K562 (cell line): ENCODE data around the gene LTBP1. TPM values are rescaled to one million over a fixed set of nuclear protein-coding genes. Genes with fewer than 3 reads are reported as not detected.
"Not testable (repeated sequence)": the region's sequence is repeated elsewhere in the genome, so short reads cannot be mapped to it uniquely, and the experiment has no call there.

Source experiments
- ATAC-seq: fragments of 200-7000 bp; cut with Tn5 transposase; 3 replicates; pipeline ENCODE4 v1.9.1; 2020; ENCODE audit warnings: moderate library complexity
- BruUV-seq: library from RNA; stranded (reverse); fragments of 400-500 nt; replicated peaks from 2 replicates; lab custom pipeline; 2021; lab: Mats Ljungman, UMichigan
- CTCF ChIA-PET: fragments of 300-600 bp; formaldehyde crosslinking; extraction: SDS; loops from one replicate; lab custom pipeline; 2021; ENCODE audit warnings: low intra/inter-chr PET ratio; lab: Yijun Ruan, JAX
- POLR2A ChIA-PET: fragments of 300-600, 350-650 bp; sonication (Branson Sonifier 250); formaldehyde crosslinking; extraction: SDS; loops from one replicate; lab custom pipeline; 2021; ENCODE audit warnings: antibody characterized with exemption, inconsistent platforms; lab: Yijun Ruan, JAX
- DNase-seq, 4 experiments: peaks; one replicate each; pipeline versions ENCODE4 v3.0.0 to v3.0.0-alpha.2; 2011 to 2018; ENCODE audit warnings: low spot score in 3 of 4, mixed read lengths in 3 of 4; ENCODE audit errors: extremely low read depth in 1 of 4
- FAIRE-seq: peaks from 2 replicates; lab custom pipeline; 2011; peaks lifted over from hg19 to GRCh38; lab: Jason Lieb, UNC
- H2AFZ ChIP-seq: 2 replicates; pipeline ENCODE4 v1.6.0; 2011; ENCODE audit warnings: low read depth, low read length, control low read depth, inconsistent platforms
- H3K27ac ChIP-seq: fragments of 200-600 bp; 3 replicates; pipeline ENCODE4 v1.8.0; 2011; ENCODE audit warnings: low read depth, mild to moderate bottlenecking, control low read depth, inconsistent platforms, low read length, moderate library complexity, mixed read lengths; ENCODE audit errors: extremely low read depth
- H3K27me3 ChIP-seq, 2 experiments: fragments of 300-600 bp in 1 of 2; 2 replicates in 1 of 2; 3 replicates in 1 of 2; pipeline versions ENCODE4 v1.6.0 to v1.8.0; 2011; ENCODE audit warnings: inconsistent platforms in 2 of 2, low read length in 2 of 2, mild to moderate bottlenecking in 1 of 2, mixed read lengths in 1 of 2, moderate library complexity in 1 of 2; ENCODE audit not compliant: control insufficient read depth in 2 of 2, insufficient read depth in 2 of 2
- H3K36me3 ChIP-seq: fragments of 300-600 bp; 3 replicates; pipeline ENCODE4 v1.8.0; 2011; ENCODE audit warnings: mild to moderate bottlenecking, low read length, inconsistent platforms; ENCODE audit not compliant: control insufficient read depth, insufficient read depth
- H3K4me1 ChIP-seq, 2 experiments: fragments of 200-600 bp in 1 of 2; replicated peaks in 1 of 2; 2 replicates in 1 of 2; 3 replicates in 1 of 2; pipeline versions ENCODE4 v1.5.1 to v1.8.0; 2011; ENCODE audit warnings: inconsistent platforms in 2 of 2, low read length in 2 of 2, mild to moderate bottlenecking in 1 of 2, mixed read lengths in 1 of 2, moderate library complexity in 1 of 2; ENCODE audit not compliant: control insufficient read depth in 2 of 2, insufficient read depth in 2 of 2
- H3K4me2 ChIP-seq: 2 replicates; pipeline ENCODE4 v1.6.1; 2011; ENCODE audit warnings: low read length, control low read depth, inconsistent platforms, mixed read lengths; ENCODE audit not compliant: insufficient read depth
- H3K4me3 ChIP-seq: fragments of 200-600 bp; sonication (generic), shearing (Covaris generic); 2 replicates; pipeline ENCODE4 v1.5.1; 2016; ENCODE audit warnings: control low read depth, inconsistent platforms
- H3K79me2 ChIP-seq: fragments of 200-600 bp; 3 replicates; pipeline ENCODE4 v1.8.0; 2011; ENCODE audit warnings: low read length, inconsistent platforms; ENCODE audit not compliant: control insufficient read depth, insufficient read depth
- H3K9ac ChIP-seq, 2 experiments: 2 replicates each; pipeline versions ENCODE4 v1.6.0 to v1.6.1; 2011; ENCODE audit warnings: low read depth in 2 of 2, low read length in 2 of 2, control low read depth in 1 of 2, inconsistent platforms in 1 of 2, mild to moderate bottlenecking in 1 of 2, mixed read lengths in 1 of 2; ENCODE audit not compliant: insufficient read depth in 1 of 2
- H3K9me1 ChIP-seq: one replicate; pipeline ENCODE4 v1.6.0; 2011; ENCODE audit warnings: inconsistent platforms, mild to moderate bottlenecking, low read length, moderate library complexity; ENCODE audit not compliant: control insufficient read depth, insufficient read depth
- H3K9me3 ChIP-seq: replicated peaks from 2 replicates; pipeline ENCODE4 v1.5.1; 2011; ENCODE audit warnings: low read depth, low read length, inconsistent platforms; ENCODE audit not compliant: control insufficient read depth, insufficient read depth
- H4K20me1 ChIP-seq: replicated peaks from 2 replicates; pipeline ENCODE4 v1.6.1; 2011; ENCODE audit warnings: low read length, inconsistent platforms, mixed read lengths; ENCODE audit not compliant: control insufficient read depth, insufficient read depth
- POLR2G ChIP-seq: fragments of 200-400 bp; formaldehyde crosslinking; IDR thresholded peaks from 2 replicates; pipeline ENCODE4 v1.6.1; 2017; ENCODE audit warnings: low read depth, mild to moderate bottlenecking, antibody characterized with exemption, low read length, moderate library complexity
- ZNF146 ChIP-seq: IDR thresholded peaks from one replicate; pipeline ENCODE4 v1.6.1; 2018; ENCODE audit warnings: missing compliant biosample characterization; ENCODE audit not compliant: unreplicated experiment
- ZNF551 ChIP-seq: fragments of 250-450 bp; sonication (Bioruptor Pico); IDR thresholded peaks from 2 replicates; pipeline ENCODE4 v1.5.0; 2021; ENCODE audit warnings: mild to moderate bottlenecking, moderate library complexity
- WGBS: fragments of 100-300 bp; shearing (Covaris generic); methylation state at CpG from one replicate; pipeline ENCODE4 v1.1.6; 2016; ENCODE audit warnings: low coverage, mixed read lengths; ENCODE audit not compliant: insufficient coverage; ENCODE audit errors: missing lambda C conversion rate; 5-methylcytosine and 5-hydroxymethylcytosine counted together
- in situ Hi-C: fragments of 300-500 bp; cut with MboI; formaldehyde crosslinking; loops from 4 replicates; pipeline ENCODE4 v1.15.0; 2018; ENCODE audit warnings: inconsistent platforms, mixed read lengths
- intact Hi-C: fragments of 100-400 bp; cut with micrococcal nuclease; formaldehyde crosslinking; loops from 2 replicates; pipeline ENCODE4 v1.14.2; 2022
- polyA plus RNA-seq, 8 experiments: library from polyadenylated mRNA; depleted of rRNA in 4 of 8; stranded (reverse) in 5 of 8; unstranded in 3 of 8; fragments of >200 nt; fragmentation: Nextera tagmentation in 2 of 8; fragmentation: Illumina TruSeq in 1 of 8; extraction: Ambion mirVana in 2 of 8; extraction: Trizol in 1 of 8; gene quantifications; 2 replicates each; pipeline versions ENCODE4 v1.2.1 to v1.2.3, GENCODE V29; 2011 to 2014; ENCODE audit warnings: inconsistent platforms in 1 of 8, missing spikeins in 1 of 8
- total RNA-seq, 7 experiments: library from RNA; depleted of rRNA in 6 of 7; stranded (reverse); fragments of >200 nt in 6 of 7; fragmentation: Illumina TruSeq in 2 of 7; extraction: Trizol in 2 of 7; gene quantifications; 2 replicates each; pipeline versions ENCODE4 v1.2.1 to v1.2.3, GENCODE V29; 2011 to 2021; ENCODE audit warnings: low replicate concordance in 1 of 7
- TF ChIP-seq, protein P1 (sequence below): sonication (generic); formaldehyde crosslinking; IDR thresholded peaks from 2 replicates; pipeline ENCODE4 v1.9.0; 2022; ENCODE audit warnings: mild to moderate bottlenecking, missing genetic modification reagents
- TF ChIP-seq, protein P2 (sequence below): fragments of 450-650 bp; IDR thresholded peaks from 2 replicates; pipeline ENCODE4 v1.6.1; 2016; ENCODE audit warnings: low read depth

LTBP1 gene
- total and polyA plus RNA-seq, 9 of the 15 experiments (the other 6 are each of a cell fraction or from before 2014, with no cell fraction given), result 3.6 to 16.4 (median 8.5) TPM

DNA sequence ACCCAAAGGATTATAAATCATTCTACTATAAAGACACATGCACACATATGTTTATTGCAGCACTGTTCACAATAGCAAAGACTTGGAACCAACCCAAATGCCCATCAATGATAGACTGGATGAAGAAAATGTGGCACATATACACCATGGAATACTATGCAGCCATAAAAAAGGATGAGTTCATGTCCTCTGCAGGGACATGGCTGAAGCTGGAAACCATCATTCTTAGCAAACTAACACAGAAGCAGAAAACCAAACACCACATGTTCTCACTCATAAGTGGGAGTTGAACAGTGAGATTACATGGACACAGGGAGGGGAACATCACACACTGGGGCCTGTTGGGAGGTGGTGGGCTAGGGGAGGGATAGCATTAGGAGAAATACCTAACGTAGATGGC lies 288.8 kb downstream of the LTBP1 start:
- FAIRE-seq, DNase-seq, H3K36me3 ChIP-seq, H3K27me3 ChIP-seq, POLR2A ChIA-PET, ATAC-seq, CTCF ChIA-PET: not testable (repeated sequence)
- peak; percentile 85 for TF ChIP-seq ZNF146
- TF ChIP-seq, all 486 proteins: peak for 1; not testable (repeated sequence) for 485
- H3K4me2 ChIP-seq, H3K9ac ChIP-seq, H3K4me1 ChIP-seq, H3K79me2 ChIP-seq, BruUV-seq, H3K4me3 ChIP-seq, H2AFZ ChIP-seq, intact Hi-C loops, H3K9me1 ChIP-seq, in situ Hi-C loops, H4K20me1 ChIP-seq, H3K27ac ChIP-seq, H3K9me3 ChIP-seq: not testable (repeated sequence)
- WGBS, result 50% methylated on average over 1 of the region's 1 CpG

DNA sequence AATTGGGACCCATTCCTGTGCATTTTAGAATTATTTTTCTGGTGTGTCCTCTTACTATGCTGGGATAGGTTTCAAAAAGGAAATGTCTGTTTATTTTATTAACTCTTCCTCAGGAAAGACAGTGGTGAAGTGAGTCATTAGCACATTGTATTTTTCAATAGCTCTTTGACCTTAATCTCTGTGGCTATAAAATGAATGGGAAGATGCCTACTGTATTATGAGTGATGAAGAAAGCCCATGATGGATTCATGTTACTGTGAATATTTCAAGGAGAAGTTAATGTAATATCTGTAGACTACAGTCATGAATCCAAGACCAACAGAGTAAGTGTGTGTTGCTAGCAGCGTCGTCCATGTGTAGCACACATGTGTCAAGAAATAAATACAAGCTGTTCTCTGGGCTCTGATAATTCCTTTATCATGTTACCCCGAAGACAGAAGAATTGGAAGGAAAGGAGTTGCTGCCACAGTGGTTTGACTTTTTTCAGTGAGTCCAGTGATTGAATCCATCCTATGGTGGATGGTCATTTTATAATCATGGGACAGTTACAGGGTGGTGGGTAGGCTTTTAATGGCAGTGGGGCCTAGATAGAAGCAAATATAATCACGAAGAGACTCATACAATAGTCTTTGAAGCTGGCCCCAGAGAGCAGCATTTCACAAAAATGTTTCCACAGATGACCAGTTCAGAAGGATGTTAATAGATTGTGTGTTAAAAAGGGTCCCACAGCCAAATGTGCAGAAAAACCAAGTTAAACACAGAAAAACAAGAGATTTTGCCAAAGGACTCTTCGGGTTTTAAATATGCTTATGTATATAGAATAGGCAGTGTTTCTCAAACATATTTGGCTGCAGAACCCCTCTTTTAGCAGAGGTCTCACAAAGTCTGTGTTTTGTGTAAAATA lies 290.0 kb downstream of the LTBP1 start:
- H3K4me2 ChIP-seq, result no peak overlapping the region
- BruUV-seq, result no TSS peak
- DNase-seq (no peak), ATAC-seq (no peak), FAIRE-seq (no peak)
- H2AFZ ChIP-seq, result no peak overlapping the region
- H3K36me3 ChIP-seq, result no peaks in the 10 kb centered on the region
- no peaks in the 10 kb centered on the region for H4K20me1 ChIP-seq
- H3K9ac ChIP-seq, result no peak overlapping the region
- H3K79me2 ChIP-seq, result no peaks in the 10 kb centered on the region
- POLR2A ChIA-PET, result no interaction called here
- no peak overlapping the region for H3K27ac ChIP-seq
- WGBS, result 19% methylated on average over 5 of the region's 5 CpGs
- no peaks in the 10 kb centered on the region for H3K4me1 ChIP-seq
- H3K4me3 ChIP-seq, result no peak overlapping the region
- H3K9me3 ChIP-seq, result no peaks in the 10 kb centered on the region
- in situ Hi-C loops (no loop called here), intact Hi-C loops (no loop called here)
- H3K27me3 ChIP-seq, result no peaks in the 10 kb centered on the region
- no peaks in the 10 kb centered on the region for H3K9me1 ChIP-seq
- CTCF ChIA-PET, result no interaction called here
- no peak for TF ChIP-seq POLR2G
- TF ChIP-seq, protein P1, sequence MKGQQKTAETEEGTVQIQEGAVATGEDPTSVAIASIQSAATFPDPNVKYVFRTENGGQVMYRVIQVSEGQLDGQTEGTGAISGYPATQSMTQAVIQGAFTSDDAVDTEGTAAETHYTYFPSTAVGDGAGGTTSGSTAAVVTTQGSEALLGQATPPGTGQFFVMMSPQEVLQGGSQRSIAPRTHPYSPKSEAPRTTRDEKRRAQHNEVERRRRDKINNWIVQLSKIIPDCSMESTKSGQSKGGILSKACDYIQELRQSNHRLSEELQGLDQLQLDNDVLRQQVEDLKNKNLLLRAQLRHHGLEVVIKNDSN, result no peak
- no peak for TF ChIP-seq ZNF551 (CRISPR knock-in tag)
- TF ChIP-seq, protein P2, sequence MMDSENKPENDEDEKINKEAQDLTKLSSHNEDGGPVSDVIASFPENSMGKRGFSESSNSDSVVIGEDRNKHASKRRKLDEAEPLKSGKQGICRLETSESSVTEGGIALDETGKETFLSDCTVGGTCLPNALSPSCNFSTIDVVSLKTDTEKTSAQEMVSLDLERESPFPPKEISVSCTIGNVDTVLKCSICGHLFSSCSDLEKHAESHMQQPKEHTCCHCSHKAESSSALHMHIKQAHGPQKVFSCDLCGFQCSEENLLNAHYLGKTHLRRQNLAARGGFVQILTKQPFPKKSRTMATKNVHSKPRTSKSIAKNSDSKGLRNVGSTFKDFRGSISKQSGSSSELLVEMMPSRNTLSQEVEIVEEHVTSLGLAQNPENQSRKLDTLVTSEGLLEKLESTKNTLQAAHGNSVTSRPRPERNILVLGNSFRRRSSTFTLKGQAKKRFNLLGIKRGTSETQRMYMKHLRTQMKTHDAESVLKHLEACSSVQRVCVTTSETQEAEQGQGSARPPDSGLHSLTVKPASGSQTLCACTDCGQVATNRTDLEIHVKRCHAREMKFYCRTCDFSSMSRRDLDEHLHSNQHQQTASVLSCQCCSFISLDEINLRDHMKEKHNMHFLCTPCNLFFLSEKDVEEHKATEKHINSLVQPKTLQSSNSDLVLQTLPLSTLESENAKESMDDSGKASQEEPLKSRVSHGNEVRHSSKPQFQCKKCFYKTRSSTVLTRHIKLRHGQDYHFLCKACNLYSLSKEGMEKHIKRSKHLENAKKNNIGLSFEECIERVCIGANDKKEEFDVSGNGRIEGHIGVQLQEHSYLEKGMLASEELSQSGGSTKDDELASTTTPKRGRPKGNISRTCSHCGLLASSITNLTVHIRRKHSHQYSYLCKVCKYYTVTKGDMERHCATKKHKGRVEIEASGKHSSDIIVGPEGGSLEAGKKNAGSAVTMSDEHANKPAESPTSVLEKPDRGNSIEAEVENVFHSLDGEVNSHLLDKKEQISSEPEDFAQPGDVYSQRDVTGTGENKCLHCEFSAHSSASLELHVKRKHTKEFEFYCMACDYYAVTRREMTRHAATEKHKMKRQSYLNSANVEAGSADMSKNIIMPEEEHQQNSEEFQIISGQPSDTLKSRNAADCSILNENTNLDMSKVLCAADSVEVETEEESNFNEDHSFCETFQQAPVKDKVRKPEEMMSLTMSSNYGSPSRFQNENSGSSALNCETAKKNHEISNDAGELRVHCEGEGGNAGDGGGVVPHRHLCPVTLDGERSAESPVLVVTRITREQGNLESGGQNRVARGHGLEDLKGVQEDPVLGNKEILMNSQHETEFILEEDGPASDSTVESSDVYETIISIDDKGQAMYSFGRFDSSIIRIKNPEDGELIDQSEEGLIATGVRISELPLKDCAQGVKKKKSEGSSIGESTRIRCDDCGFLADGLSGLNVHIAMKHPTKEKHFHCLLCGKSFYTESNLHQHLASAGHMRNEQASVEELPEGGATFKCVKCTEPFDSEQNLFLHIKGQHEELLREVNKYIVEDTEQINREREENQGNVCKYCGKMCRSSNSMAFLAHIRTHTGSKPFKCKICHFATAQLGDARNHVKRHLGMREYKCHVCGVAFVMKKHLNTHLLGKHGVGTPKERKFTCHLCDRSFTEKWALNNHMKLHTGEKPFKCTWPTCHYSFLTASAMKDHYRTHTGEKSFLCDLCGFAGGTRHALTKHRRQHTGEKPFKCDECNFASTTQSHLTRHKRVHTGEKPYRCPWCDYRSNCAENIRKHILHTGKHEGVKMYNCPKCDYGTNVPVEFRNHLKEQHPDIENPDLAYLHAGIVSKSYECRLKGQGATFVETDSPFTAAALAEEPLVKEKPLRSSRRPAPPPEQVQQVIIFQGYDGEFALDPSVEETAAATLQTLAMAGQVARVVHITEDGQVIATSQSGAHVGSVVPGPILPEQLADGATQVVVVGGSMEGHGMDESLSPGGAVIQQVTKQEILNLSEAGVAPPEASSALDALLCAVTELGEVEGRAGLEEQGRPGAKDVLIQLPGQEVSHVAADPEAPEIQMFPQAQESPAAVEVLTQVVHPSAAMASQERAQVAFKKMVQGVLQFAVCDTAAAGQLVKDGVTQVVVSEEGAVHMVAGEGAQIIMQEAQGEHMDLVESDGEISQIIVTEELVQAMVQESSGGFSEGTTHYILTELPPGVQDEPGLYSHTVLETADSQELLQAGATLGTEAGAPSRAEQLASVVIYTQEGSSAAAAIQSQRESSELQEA, result no peak
